Stimulated activated naive CD4-positive, alpha-beta T cell treated with Interleukin-2 at 50 U/mL for 16 hours (primary cell): Measurements from ENCODE around the gene CATSPERE.
A peak's percentile ranks its signal among the peaks of the same experiment; 100 is the strongest.
"Not testable (repeated sequence)": the region's sequence is repeated elsewhere in the genome, so short reads cannot be mapped to it uniquely, and the experiment has no call there.

Source experiments
- DNase-seq: peaks from one replicate; lab custom pipeline; 2025; lab: John Stamatoyannopoulos, UW

CATSPERE gene

DNA sequence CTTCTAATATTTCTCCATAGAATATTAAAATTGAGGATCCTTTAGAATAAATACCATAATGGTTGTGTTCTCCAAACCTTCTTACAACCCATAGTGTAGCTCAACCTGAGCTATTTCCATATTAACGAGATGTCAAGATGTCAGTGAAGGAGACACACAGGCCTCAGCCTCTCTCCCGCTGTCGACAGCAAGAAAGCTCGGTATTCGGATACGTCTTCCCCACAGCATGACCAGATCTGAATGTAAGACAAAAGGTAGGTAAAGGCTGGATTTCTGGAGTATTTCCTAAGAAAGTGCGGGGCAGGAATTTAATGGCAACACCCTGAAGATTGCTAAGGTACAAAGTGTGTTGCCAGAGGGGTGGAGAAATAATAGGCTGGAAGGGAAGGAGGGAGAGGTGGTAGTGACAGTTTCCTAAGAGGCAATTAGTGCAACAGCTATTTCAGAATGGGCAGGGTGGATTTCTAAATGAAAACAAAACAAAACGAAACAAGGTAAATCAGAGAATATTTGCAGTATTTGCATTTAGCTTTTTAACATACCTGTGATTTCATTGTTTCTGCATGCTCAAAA lies 11.1 kb upstream of the CATSPERE start:
- DNase-seq, result no peak

DNA sequence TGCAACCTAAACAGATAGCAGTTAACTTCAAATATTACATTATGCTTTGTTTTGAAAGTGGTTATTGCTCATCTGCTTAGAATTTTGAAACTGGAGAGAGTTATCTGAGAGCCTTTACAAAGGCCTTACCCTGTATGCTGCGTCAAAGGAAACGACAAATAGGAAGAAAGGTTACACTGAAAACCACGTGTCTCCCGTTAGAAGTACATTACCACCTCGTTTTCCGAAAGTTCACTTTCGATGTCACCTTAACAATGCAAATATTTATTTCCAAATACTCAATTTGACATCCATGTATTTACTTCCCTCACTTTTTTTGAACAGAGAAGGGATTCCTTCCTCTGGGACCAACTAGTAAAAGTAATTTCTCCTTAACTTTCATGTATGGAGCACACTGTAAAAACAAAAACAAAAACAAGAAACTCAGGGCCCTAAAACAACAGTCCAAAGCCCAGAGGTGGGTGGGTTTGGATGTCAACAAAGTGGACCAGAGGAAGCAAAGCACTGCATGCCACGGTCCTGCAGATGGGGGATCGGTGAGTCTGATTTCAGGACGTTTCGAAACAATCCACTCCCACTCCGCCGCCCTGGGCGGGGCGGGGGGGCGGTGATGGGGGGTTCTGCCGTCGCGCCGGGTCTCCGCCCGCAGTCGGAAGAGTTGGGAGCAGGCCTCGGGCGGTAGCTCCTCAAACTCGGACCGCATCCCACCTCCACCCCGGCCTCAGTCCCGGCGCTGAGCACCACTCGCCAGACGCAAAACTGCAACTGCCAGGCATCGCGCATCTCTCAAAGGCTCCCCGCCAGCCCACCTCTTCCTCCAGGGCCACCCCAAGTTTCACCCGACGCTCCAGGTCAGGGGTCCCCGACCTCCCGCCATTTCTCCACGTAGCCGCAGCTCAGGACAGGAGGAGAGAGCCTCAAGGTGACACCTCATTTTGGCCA lies 10.2 kb upstream of the CATSPERE start:
- peak; percentile 55 for DNase-seq

DNA sequence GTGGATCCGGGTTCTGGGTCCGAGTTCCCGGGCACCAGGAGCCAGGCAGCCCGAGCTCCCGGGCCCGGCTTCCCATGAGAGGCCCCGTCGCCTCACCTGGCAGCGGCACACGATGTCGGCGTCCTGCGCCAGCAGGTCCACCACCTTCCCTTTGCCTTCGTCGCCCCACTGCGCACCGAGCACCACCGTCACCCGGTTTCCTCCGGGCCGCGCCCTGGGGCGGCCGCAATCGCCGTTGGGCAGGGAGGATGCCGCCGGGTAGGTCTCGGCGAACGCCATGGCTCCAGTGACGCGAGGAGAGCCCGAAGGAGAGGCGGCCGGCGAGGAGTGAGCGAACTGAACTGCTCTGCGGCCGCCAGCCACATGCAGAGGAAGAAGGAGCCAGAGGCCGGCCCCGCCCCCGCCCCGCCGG lies 9.5 kb upstream of the CATSPERE start, which contains the start of gene ADSS2:
Gene ADSS2 (minus strand): TSS at position 371 of the 412 bp plus-strand sequence. CDS start 92 bp downstream, at position 279.
- no peak for DNase-seq

DNA sequence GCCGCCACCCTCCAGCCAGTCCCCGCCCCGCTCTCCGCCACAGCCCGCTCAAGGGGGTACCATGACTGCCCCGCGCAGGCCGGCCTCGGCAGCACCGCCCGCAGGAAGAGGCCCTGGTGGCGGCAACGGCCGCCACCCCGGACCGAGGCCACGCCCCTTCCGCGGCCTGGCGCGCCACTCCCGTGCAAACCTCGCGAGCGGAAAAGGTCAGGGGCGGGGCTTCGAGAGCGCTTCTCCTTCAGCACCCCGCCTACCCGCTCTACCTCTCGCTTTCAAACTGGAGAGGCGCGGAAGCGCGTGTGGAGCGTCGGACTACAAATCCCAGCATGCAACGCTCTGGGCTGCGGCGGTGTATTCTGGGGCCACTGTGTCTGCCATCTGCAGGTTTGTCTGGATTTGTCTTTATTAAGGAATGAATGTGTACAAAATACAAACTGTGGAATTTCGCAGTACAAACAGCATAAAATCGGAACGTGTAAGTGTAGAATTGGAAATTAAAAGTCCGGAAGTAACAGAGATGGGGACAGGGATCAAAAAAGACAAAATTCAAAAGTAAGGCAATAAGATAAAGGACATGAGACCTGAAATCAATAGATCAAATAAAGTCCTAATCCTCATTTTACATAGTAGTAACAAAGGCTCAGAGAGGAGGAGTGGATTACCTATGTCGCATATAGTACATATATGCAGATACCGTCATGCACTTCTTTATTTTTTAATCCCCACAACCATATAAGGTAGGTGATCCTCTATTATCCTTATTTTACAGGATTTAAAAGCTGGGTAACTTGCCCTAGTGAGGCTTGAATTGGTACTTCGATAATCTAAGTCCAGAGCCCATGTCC lies 8.9 kb upstream of the CATSPERE start:
- peak; percentile 99 for DNase-seq

DNA sequence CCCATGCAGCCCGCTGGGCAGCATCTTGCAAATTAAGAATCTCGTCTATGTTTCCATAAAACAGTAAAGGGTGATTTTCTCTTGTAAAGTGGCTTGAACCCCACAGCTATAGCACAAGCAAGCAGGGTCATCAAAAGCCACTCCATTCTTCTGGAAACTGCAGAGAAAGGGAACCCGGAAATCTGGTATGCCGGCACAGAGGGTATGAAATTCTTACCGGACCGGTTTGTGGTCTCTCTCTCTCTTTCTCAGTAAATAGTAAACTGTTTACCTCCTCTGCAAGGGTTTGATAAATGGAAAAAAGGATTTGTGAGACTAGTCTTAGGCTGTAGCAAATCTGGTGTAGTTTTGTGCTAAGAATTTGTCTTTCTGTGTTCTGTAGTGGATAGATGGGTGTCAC lies 6.7 kb upstream of the CATSPERE start:
- no peak for DNase-seq

DNA sequence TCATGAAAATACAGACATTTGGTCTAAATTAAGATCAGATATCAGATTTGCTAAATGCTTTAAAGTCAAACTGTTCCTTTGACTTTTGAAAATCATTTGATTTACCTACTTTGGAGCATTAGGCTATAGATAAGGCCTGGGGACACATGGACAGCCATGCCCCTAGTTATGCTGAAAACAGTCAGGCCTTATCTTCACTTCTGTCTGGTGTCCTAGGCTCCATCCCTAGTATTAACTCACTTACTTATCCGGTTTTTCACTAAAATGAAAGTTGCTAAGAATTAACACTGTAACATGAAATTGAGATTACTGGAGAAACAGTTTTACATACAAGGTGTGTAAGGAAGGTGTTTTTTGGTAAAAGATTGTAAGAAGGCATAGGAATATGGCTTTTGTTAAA lies 4.5 kb upstream of the CATSPERE start:
- DNase-seq, result no peak

DNA sequence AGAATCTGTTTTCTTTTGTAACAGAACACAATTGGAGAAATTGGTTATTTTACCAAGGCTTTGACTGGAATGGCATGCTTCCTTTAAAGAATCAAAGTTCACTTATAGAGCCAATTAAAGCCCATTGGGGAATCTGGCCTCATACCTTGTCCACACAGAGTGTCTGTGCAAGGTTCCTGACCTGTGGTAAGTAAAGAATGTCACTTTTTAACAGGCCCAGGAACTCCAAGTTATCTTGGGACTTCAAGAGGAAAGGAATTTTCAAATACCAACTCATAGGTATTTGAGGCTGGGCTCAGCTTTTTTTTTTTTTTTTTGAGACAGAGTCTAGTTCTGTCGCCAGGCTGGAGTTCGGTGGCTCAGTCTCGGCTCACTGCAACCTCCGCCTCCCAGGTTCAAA lies 2.3 kb upstream of the CATSPERE start:
- no peak for DNase-seq

DNA sequence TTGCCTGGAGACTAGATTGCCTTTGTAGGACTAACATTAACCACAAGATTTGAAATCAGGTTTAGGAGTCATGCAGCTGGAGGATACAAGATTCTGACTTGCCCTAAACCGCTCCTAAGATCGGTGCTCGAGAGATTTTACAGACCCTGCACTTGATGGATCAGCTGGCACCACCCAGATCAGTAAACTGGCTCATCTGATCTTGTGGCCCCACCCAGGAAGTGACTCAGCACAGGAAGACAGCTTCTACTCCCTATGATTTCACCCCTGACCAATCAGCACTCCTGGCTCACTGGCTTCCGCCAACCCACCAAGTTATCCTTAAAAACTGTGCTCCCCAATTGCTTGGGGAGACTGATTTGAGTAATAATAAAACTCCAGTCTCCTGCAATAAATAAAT lies 876 bp upstream of the CATSPERE start:
- DNase-seq, result peak; percentile 18

DNA sequence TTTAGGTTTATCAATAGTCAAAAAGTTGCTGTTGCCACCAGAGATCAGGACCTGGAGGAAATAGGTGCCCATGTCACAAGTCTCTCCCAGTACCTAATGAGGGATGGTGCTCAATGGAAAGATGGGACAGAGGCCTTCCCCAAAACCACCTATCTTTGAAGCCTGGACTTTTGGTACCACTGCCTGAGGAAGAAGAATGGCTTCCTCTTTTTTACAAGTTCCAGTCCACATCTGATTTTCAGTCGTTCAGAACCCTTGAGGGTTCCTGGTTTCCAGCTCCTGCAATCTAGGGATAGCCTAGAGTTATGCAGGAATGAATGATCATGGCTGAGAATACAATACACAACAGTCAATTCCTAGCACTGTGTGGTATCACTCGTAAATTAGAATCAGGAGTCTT lies 5.7 kb downstream of the CATSPERE start:
- no peak for DNase-seq

DNA sequence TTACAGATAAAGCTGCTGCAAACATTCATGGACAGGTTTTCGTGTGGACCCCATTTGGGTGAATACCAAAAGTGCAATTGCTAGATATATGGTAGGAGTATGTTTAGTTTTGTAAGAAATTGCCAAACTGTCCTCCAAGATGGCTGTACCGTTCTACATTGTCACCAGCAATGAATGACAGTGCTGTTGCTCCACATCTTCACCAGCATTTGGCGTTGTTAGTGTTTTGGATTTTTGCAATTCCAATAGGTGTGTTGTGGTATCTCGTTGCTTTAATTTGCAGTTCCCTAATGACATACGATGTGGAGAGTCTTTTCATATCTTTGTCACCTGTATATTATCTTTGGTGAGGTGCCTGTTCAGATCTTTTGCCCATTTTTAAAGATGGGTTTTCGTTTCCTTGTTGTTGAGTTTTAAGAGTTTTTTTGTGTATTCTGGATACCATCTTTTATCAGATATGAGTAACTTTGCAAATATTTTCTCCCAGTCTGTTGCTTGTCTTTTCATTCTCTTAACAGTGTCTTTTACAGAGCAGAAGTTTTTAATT lies 12.1 kb downstream of the CATSPERE start:
- DNase-seq, result no peak

DNA sequence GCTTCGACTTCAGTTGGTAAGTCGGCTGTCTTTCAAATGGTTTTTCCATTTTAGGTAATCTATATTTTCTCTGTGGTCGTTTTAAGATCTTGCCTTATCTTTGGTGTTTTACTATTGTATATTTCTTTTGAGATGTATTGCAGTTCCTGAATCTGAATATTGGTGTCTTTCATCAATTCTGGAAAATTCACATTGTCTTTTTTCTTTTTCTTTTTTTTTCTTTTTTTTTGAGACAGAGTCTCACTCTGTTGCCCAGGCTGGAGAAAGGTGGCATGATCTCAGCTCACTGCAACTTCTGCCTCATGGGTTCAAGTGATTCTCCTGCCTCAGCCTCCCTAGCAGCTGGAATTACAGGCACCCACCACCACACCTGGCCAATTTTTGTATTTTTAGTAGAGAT lies 23.9 kb downstream of the CATSPERE start:
- not testable (repeated sequence) for DNase-seq

DNA sequence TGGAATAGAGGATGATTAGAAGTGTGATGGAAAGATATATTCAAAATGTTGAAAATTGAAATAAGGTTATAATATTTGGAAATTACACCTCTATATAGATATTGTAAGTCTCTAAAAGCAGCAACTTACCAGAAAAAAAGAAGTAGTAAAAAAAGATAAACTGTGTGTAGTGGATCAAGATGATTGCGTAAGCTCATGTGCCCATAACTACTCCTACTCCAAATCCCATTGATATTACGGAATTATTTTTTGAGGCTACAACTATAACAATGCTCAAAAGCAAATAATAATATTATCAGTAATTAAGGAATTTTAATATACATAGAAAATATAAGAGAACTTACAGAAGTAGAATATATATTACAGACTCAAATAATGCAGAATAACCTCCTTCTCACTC lies 33.6 kb downstream of the CATSPERE start:
- DNase-seq, result no peak

DNA sequence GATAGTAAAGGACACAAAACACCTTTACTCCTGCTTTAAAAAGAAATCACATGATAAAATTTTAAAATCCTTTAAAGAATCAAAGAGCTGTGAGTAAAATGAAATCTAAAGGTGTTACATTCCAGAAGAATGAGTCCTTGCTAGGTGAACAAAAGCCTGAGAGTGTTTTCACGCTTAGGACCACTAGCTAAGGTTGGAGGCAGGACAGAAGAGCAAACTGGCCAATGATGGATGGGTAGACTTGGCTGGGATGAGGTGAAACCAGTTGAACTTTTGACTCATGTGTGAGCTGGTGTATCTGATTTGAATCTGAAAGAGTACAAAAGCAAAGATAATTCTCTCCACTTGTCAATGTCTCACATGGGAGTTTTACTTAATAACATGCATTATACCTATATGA lies 35.1 kb downstream of the CATSPERE start:
- DNase-seq, result no peak

DNA sequence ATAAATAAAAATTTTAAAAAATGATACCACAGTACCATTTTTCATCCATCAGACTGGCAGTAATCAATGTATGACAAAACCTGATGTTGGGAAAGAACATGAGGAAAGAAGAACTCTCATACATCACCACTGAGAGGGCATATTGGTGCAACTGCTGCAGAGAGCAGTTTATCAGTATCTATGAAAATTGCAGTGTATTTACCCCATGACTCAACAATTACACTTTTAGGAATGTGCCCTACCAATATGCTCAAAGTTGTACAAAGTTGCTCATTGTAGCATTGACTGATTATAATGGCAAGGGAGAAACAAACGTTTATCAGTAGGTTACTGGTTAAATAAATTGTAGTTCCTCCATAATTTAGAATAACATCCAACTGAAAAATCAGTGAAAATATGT lies 36.7 kb downstream of the CATSPERE start:
- DNase-seq, result no peak

DNA sequence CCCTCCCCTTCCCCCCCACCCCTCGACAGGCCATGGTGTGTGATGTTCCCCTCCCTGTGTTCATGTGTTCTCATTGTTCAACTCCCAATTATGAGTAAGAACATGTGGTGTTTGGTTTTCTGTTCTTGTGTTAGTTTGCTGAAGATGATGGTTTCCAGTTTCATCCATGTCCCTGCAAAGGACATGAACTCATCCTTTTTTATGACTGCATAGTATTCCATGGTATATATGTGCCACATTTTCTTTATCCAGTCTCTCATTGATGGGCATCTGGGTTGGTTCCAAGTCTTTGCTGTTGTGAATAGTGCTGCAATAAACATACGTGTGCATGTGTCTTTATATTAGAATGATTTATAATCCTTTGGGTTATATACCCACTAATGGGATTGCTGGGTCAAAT lies 38.4 kb downstream of the CATSPERE start:
- not testable (repeated sequence) for DNase-seq

DNA sequence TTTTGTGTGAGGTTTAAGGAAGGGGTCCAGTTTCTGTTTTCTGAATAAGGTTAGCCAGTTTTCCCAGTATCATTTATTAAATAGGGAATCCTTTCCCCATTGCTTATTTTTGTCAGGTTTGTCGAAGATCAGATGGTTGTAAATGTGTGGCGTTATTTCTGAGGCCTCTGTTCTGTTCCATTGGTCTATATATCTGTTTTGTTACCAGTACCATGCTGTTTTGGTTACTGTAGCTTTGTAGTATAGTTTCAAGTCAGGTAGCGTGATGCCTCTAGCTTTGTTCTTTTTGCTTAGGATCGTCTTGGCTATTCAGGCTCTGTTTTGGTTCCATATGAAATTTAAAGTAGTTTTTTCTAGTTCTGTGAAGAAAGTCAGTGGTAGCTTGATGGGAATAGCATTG lies 39.4 kb downstream of the CATSPERE start:
- DNase-seq, result not testable (repeated sequence)

DNA sequence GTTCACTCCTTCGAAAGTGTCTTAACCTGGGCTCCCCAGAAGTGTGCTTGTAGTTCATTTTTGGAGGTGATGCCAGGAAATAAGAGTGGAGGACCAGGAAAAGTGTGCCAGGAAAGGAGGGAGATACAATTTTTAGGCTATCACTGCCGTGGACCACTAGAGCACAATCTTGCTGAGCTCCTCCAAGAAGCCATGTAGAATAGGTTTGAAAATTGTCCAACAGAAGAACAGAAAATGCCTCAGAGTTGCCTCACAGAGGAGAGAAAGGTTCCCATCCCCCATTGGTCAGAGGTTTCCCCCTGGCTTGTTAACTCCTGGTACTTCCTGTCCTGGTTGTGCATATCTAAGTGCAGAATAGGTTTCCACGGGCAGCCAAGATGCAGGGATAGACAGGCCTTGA lies 41.6 kb downstream of the CATSPERE start:
- DNase-seq, result no peak

DNA sequence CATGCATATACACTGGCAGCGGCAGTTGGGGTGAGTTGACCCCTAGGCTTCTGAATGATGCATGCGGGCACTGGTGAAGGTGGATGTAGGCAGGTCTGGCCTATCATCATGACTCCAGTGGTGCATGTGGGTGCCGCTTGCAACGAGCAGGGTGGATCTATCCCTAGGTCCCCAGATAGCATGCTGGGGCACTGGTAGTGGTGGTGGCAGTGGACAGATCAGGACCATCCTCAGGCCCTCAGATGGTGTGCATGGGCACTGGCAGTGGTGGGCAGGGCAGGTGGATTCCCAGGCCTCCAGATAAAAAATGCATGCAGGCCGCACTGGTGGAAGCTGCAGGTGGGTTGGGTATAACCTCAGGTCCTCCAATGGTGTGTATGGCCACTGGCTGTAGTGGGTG lies 52.4 kb downstream of the CATSPERE start:
- DNase-seq, result no peak

DNA sequence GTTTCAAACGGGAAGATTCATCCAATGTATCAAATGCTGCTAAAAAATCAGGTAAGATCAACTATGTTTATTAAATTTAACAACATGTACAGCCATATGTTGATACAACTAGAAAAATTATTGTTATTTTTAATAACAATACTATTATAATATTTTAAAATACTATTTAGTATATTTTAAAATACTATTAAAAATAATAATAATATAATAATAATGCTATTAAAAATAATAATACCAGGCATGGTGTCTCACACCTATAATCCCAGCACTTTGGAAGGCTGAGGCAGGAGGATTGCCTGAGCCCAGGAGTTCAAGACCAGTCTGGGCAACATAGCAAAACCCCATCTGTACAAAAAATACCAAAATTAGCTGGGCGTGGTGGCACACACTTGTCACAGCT lies 54.6 kb downstream of the CATSPERE start:
- DNase-seq, result no peak

DNA sequence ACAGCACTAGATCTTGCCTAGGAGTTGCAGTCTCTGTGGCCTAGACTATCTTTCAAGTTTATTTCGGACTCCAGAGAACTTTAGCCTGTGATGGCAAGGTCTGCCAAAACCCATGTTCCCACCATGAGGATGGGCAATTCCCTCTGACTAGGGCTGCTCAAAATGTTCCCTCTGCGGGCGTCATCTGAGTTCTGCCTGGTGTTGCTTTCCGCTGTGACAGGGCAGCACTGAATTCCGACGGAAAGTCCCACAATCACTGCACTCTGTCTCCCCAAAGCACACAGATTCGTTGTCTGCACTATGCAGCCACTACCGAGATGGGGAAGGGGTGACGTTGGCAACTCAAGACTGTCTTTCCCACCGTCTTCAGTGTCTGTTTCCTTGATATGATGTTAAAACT lies 75.2 kb downstream of the CATSPERE start:
- DNase-seq, result no peak

DNA sequence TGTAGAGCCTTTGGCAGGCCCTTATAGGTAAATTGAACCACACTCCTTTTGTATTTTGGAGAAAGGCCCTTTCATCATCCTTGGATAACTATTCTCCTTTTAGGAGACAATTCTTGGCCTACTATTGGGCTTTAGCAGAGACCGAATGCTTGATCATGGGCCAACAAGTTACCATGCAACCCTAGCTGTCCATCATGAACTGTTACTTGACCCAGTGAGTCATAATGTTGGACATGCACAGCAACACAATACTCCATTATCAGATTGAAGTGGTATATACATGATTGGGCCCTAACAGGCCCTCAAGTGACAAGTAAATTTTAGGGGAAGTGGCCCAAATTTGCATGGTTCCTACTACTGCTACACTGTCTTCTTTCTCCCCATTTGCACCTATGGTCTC lies 84.4 kb downstream of the CATSPERE start:
- DNase-seq, result no peak

DNA sequence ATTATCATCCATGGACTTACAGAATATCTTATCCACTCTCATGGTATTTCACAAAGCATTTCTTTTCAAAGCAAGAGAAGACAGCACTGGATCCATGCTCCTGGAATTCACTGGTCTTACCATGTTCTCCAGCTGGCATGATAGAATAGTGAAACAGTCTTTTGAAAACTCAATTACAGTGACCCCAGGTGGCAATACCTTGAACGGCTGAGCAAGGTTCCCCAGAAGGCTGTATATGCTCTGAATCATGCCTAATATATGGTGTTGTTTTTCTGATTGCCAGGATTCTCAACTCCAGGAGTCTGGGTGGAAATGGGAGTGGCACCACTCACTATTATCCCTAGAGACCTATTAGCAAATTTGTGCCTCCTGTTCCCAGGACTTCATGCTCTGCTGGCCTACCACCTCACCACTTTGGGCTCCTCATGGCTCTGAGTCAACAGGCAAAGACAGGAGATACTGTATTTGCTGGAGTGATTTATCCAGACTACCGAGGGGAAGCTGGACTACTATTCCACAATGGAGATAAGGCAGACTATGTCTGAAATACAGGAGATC lies 87.6 kb downstream of the CATSPERE start:
- DNase-seq, result no peak
